ENCODE measurements around the gene IPO11.

The IPO11 gene

GRCh38 chr5:62538017-62538942 lies 125.7 kb downstream of the IPO11 start:
- H3K9me3 ChIP-seq (ENCODE audit: severe bottlenecking), result no peaks in the 10 kb centered on the region
- H3K36me3 ChIP-seq, result peaks cover 4% of the 10 kb centered on the region
- DNase-seq, result no peak
- H3K27me3 ChIP-seq (ENCODE audit: insufficient read depth, low read depth, severe bottlenecking), result no peaks in the 10 kb centered on the region
- no peak overlapping the region for H3K27ac ChIP-seq
- no peak overlapping the region for H3K4me3 ChIP-seq (ENCODE audit: low read depth, low read length)
- TF ChIP-seq CTCF (IDR thresholded peaks at IDR 0.05; ENCODE audit: low read depth, low read length), result no peak

- Histone ChIP-seq H3K4me3 (ENCODE audit: low read depth, low read length) (no peak overlapping the region), H3K27ac (no peak overlapping the region), H3K9me3 (ENCODE audit: severe bottlenecking) (no peaks in the 10 kb centered on the region), H3K27me3 (ENCODE audit: insufficient read depth, low read depth, severe bottlenecking) (no peaks in the 10 kb centered on the region), H3K36me3 (peaks cover 4% of the 10 kb centered on the region)
- TF ChIP-seq CTCF (IDR thresholded peaks at IDR 0.05; ENCODE audit: low read depth, low read length), result no peak
- no peak for DNase-seq
These were observed 130.2 kb downstream of the IPO11 start for GRCh38 chr5:62542720-62543119.

- H3K27ac ChIP-seq, result no peak overlapping the region
- no peak for TF ChIP-seq CTCF (IDR thresholded peaks at IDR 0.05; ENCODE audit: low read depth, low read length)
- H3K27me3 ChIP-seq (ENCODE audit: insufficient read depth, low read depth, severe bottlenecking), result no peaks in the 10 kb centered on the region
- no peak for DNase-seq
- H3K9me3 ChIP-seq (ENCODE audit: severe bottlenecking), result no peaks in the 10 kb centered on the region
- no peak overlapping the region for H3K4me3 ChIP-seq (ENCODE audit: low read depth, low read length)
- peaks cover 4% of the 10 kb centered on the region; the same call in 1 of the 2 replicates for H3K36me3 ChIP-seq
These were observed 135.5 kb downstream of the IPO11 start for GRCh38 chr5:62547945-62548630.

GRCh38 chr5:62550103-62550502 lies 137.5 kb downstream of the IPO11 start:
- Histone ChIP-seq H3K27me3 (ENCODE audit: insufficient read depth, low read depth, severe bottlenecking) (no peaks in the 10 kb centered on the region), H3K27ac (no peak overlapping the region), H3K4me3 (ENCODE audit: low read depth, low read length) (no peak overlapping the region), H3K9me3 (ENCODE audit: severe bottlenecking) (no peaks in the 10 kb centered on the region), H3K36me3 (peaks cover 7% of the 10 kb centered on the region)
- DNase-seq, result no peak
- no peak for TF ChIP-seq CTCF (IDR thresholded peaks at IDR 0.05; ENCODE audit: low read depth, low read length)

- Histone ChIP-seq H3K36me3 (peaks cover 9% of the 10 kb centered on the region), H3K27ac (no peak overlapping the region), H3K27me3 (ENCODE audit: insufficient read depth, low read depth, severe bottlenecking) (no peaks in the 10 kb centered on the region), H3K9me3 (ENCODE audit: severe bottlenecking) (no peaks in the 10 kb centered on the region), H3K4me3 (ENCODE audit: low read depth, low read length) (no peak overlapping the region)
- no peak for TF ChIP-seq CTCF (IDR thresholded peaks at IDR 0.05; ENCODE audit: low read depth, low read length)
- no peak for DNase-seq
These were observed 143.4 kb downstream of the IPO11 start for GRCh38 chr5:62555930-62556329.
